ENCODE measurements around the gene TRABD2B. TPM values are rescaled to one million over a fixed set of nuclear protein-coding genes. Genes with fewer than 3 reads are reported as not detected.

TRABD2B gene
- polyA plus RNA-seq, 1 experiment: not detected

DNA sequence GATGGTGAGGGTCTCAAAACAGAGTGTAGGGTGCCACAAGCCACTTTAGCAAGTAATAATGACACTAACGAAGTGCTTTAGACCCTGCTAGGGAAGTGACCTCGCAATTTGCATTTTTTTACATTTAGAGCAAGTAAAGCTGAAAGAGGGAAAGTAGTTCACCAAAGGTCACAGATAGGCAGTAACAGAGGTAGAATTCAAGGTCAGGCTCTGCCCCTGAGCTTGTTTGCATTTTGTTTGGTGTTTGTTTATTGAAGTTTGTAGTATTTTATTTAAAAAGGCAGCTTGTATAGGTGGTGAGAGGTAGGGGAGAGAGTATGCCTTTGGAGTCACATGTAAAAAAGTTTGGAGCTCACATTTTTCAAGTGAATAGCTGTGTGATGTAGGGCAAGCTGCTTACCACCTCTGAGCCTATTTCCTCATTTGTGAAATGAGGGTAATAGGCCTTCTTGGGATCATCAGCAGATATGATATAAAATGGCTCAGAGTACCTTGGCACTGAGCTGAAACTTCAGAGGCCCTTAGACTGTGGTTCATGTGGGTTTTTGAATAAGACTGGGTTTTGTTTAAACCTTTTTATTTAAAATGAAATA lies 142.5 kb downstream of the TRABD2B start:
- ChIA-PET POLR2A (no interaction called here), CTCF (no interaction called here)
- DNase-seq (ENCODE audit: low read depth, low spot score): no peak
- no peak for TF ChIP-seq CTCF (IDR thresholded peaks at IDR 0.05; ENCODE audit: low read depth, low read length)
- H3K27me3 ChIP-seq (ENCODE audit: control insufficient read depth, insufficient read depth, low read length): no peaks in the 10 kb centered on the region
- no peaks in the 10 kb centered on the region for H3K9me3 ChIP-seq (ENCODE audit: control insufficient read depth, insufficient read depth, low read length)
- H3K27ac ChIP-seq (ENCODE audit: low read depth, low read length): no peak overlapping the region
- no peak overlapping the region for H3K4me3 ChIP-seq (ENCODE audit: low read depth, low read length)

DNA sequence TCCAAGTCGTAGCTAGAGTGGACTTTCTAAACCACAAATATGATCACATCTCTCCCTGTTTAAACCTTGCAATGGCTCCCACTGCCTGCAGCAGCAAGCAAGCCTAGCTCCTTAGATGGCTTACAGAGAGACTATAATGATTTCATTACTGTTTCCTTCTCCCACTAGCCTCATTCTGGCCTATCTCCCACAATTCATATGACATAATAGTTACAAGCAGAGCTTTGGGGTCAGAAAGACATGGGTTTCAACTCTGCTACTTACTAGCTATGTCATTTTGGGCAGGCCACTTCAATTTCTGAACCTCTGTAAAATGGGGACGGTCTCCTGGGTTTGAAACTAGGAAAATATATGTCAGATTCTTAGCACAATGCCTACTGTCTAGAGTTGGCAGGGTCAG lies 143.3 kb downstream of the TRABD2B start:
- ChIA-PET POLR2A (no interaction called here), CTCF (no interaction called here)
- no peak for TF ChIP-seq CTCF (IDR thresholded peaks at IDR 0.05; ENCODE audit: low read depth, low read length)
- no peaks in the 10 kb centered on the region for H3K27me3 ChIP-seq (ENCODE audit: control insufficient read depth, insufficient read depth, low read length)
- no peak overlapping the region for H3K4me3 ChIP-seq (ENCODE audit: low read depth, low read length)
- DNase-seq (ENCODE audit: low read depth, low spot score): no peak
- no peak overlapping the region for H3K27ac ChIP-seq (ENCODE audit: low read depth, low read length)
- H3K9me3 ChIP-seq (ENCODE audit: control insufficient read depth, insufficient read depth, low read length): no peaks in the 10 kb centered on the region

- H3K9me3 ChIP-seq (ENCODE audit: control insufficient read depth, insufficient read depth, low read length): no peaks in the 10 kb centered on the region
- DNase-seq (ENCODE audit: low read depth, low spot score): no peak
- ChIA-PET CTCF (no interaction called here), POLR2A (no interaction called here)
- no peak for TF ChIP-seq CTCF (IDR thresholded peaks at IDR 0.05; ENCODE audit: low read depth, low read length)
- no peak overlapping the region for H3K27ac ChIP-seq (ENCODE audit: low read depth, low read length)
- no peak overlapping the region for H3K4me3 ChIP-seq (ENCODE audit: low read depth, low read length)
- no peaks in the 10 kb centered on the region for H3K27me3 ChIP-seq (ENCODE audit: control insufficient read depth, insufficient read depth, low read length)
Observed at GRCh38 chr1:47853059-47853458, 144.1 kb downstream of the TRABD2B start.

GRCh38 chr1:47852006-47852718 lies 145.0 kb downstream of the TRABD2B start:
- Histone ChIP-seq H3K27me3 (ENCODE audit: control insufficient read depth, insufficient read depth, low read length) (no peaks in the 10 kb centered on the region), H3K9me3 (ENCODE audit: control insufficient read depth, insufficient read depth, low read length) (no peaks in the 10 kb centered on the region), H3K4me3 (ENCODE audit: low read depth, low read length) (no peak overlapping the region), H3K27ac (ENCODE audit: low read depth, low read length) (no peak overlapping the region)
- DNase-seq (ENCODE audit: low read depth, low spot score): no peak
- ChIA-PET CTCF (no interaction called here), POLR2A (no interaction called here)
- TF ChIP-seq CTCF (IDR thresholded peaks at IDR 0.05; ENCODE audit: low read depth, low read length): no peak

DNA sequence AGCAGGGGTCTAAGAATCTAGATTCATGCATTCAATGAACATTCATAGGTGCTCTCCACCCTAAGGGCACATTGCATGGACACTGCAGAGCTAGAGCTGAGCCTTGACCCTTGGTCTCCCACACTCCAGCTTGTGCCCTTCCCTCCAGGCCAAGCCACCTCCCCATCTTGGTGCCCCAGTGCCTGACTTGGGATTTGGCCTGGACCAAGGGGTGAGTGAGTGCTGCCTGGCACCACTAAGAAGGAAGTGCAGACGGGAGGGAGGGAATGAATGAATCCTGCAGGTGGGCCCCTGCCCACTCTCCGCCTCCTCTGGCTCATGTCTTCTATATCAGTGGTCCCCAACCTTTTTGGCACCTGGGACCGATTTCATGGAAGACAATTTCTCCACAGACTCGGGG lies 146.7 kb downstream of the TRABD2B start:
- DNase-seq (ENCODE audit: low read depth, low spot score): no peak
- ChIA-PET CTCF (no interaction called here), POLR2A (no interaction called here)
- H3K9me3 ChIP-seq (ENCODE audit: control insufficient read depth, insufficient read depth, low read length): no peaks in the 10 kb centered on the region
- no peak overlapping the region for H3K4me3 ChIP-seq (ENCODE audit: low read depth, low read length)
- no peaks in the 10 kb centered on the region for H3K27me3 ChIP-seq (ENCODE audit: control insufficient read depth, insufficient read depth, low read length)
- no peak for TF ChIP-seq CTCF (IDR thresholded peaks at IDR 0.05; ENCODE audit: low read depth, low read length)
- no peak overlapping the region for H3K27ac ChIP-seq (ENCODE audit: low read depth, low read length)

Data from AG04450 (cell line).